ENCODE results near the gene KCNN4. TPM values are rescaled to one million over a fixed set of nuclear protein-coding genes. Genes with fewer than 3 reads are reported as not detected.
A peak's percentile ranks its signal among the peaks of the same experiment; 100 is the strongest.

KCNN4 gene
- total RNA-seq, 2 experiments from 2014 or later, result 31.3 to 40.0 TPM

- H3K9me3 ChIP-seq (ENCODE audit: low read length), result no peaks in the 10 kb centered on the region
- H2AFZ ChIP-seq (ENCODE audit: low read length), result no peak overlapping the region
- ChIA-PET CTCF (ENCODE audit: unreplicated experiment) (interaction anchor here (3.6 kb wide), 1 partner anchor 15 kb away, joined by 18 read pairs; no protein-coding TSS in a partner anchor), POLR2A (interaction anchor here (1.0 to 6.7 kb wide), 2 partner anchors 9 to 15 kb away, joined by 5 to 49 read pairs; partner anchors contain the start of genes KCNN4 and SMG9)
- H3K4me3 ChIP-seq (ENCODE audit: low read depth, low read length, poor library complexity, severe bottlenecking), result no peak overlapping the region
- H3K4me1 ChIP-seq (ENCODE audit: insufficient read depth, low read length, poor library complexity, severe bottlenecking), result peaks cover 91% of the 10 kb centered on the region
- no TSS peak for BruUV-seq (replicated peaks)
- intact Hi-C loops (cut with micrococcal nuclease; ENCODE audit: unreplicated experiment), result no loop called here
- H3K9me2 ChIP-seq (ENCODE audit: insufficient read depth, low read length), result no peaks in the 10 kb centered on the region
- peak overlapping the region; percentile 96 for H3K27ac ChIP-seq (ENCODE audit: low read depth, low read length, poor library complexity, severe bottlenecking)
- TF ChIP-seq EZH2phosphoT487 (IDR thresholded peaks at IDR 0.05; ENCODE audit: borderline replicate concordance, low read depth, low read length), result no peak
- TF ChIP-seq, protein P1, sequence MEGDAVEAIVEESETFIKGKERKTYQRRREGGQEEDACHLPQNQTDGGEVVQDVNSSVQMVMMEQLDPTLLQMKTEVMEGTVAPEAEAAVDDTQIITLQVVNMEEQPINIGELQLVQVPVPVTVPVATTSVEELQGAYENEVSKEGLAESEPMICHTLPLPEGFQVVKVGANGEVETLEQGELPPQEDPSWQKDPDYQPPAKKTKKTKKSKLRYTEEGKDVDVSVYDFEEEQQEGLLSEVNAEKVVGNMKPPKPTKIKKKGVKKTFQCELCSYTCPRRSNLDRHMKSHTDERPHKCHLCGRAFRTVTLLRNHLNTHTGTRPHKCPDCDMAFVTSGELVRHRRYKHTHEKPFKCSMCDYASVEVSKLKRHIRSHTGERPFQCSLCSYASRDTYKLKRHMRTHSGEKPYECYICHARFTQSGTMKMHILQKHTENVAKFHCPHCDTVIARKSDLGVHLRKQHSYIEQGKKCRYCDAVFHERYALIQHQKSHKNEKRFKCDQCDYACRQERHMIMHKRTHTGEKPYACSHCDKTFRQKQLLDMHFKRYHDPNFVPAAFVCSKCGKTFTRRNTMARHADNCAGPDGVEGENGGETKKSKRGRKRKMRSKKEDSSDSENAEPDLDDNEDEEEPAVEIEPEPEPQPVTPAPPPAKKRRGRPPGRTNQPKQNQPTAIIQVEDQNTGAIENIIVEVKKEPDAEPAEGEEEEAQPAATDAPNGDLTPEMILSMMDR (conservative IDR thresholded peaks at IDR 0.05; ENCODE audit: low read length), result no peak
- H3K36me3 ChIP-seq (ENCODE audit: insufficient read depth, low read length), result peaks cover 38% of the 10 kb centered on the region
- no peaks in the 10 kb centered on the region for H3K79me2 ChIP-seq (ENCODE audit: insufficient read depth, low read depth, low read length)
- H4K20me1 ChIP-seq (ENCODE audit: insufficient read depth, low read length), result no peaks in the 10 kb centered on the region
- no peak for DNase-seq (ENCODE audit: low spot score)
- H3K4me2 ChIP-seq (ENCODE audit: low read length), result peak overlapping the region; percentile 19; the same call in 1 of the 2 replicates
These were observed 17.3 kb downstream of the KCNN4 start for GRCh38 chr19:43763473-43763939.

DNA sequence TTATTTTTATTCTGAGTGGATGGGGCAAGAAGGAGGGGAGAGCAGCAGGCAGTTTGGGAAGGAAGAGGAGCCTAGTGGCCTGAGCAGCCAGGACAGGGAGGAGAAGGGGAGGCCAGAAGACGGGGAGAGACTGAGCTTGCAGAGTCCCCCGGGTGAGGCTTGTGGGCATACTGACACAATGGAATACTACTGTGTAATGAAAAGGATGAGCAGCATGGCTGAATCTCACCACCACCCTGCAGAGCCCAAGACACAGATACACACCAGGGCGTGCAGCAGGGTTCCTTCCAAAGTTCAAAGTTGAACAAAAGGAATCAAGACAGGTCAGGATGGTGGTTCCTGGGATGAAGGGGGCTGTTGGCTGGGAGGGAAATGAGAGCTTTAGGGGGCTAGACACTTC lies 18.0 kb downstream of the KCNN4 start:
- ChIA-PET CTCF (ENCODE audit: unreplicated experiment) (no interaction called here), POLR2A (interaction anchor here (1.0 to 6.7 kb wide), 2 partner anchors 8 to 16 kb away, joined by 5 to 49 read pairs; partner anchors contain the start of genes KCNN4 and SMG9)
- no peak for DNase-seq (ENCODE audit: low spot score)
- no peaks in the 10 kb centered on the region for H3K9me2 ChIP-seq (ENCODE audit: insufficient read depth, low read length)
- no peak for TF ChIP-seq EZH2phosphoT487 (IDR thresholded peaks at IDR 0.05; ENCODE audit: borderline replicate concordance, low read depth, low read length)
- TF ChIP-seq, protein P1 (conservative IDR thresholded peaks at IDR 0.05; ENCODE audit: low read length), result no peak
- H3K79me2 ChIP-seq (ENCODE audit: insufficient read depth, low read depth, low read length), result no peaks in the 10 kb centered on the region
- no peak overlapping the region for H3K4me3 ChIP-seq (ENCODE audit: low read depth, low read length, poor library complexity, severe bottlenecking)
- H2AFZ ChIP-seq (ENCODE audit: low read length), result no peak overlapping the region
- intact Hi-C loops (cut with micrococcal nuclease; ENCODE audit: unreplicated experiment), result no loop called here
- peaks cover 31% of the 10 kb centered on the region for H3K36me3 ChIP-seq (ENCODE audit: insufficient read depth, low read length)
- no peaks in the 10 kb centered on the region for H4K20me1 ChIP-seq (ENCODE audit: insufficient read depth, low read length)
- H3K9me3 ChIP-seq (ENCODE audit: low read length), result no peaks in the 10 kb centered on the region
- no peak overlapping the region for H3K4me2 ChIP-seq (ENCODE audit: low read length)
- no peak overlapping the region for H3K27ac ChIP-seq (ENCODE audit: low read depth, low read length, poor library complexity, severe bottlenecking)
- no TSS peak for BruUV-seq (replicated peaks)
- H3K4me1 ChIP-seq (ENCODE audit: insufficient read depth, low read length, poor library complexity, severe bottlenecking), result peaks cover 92% of the 10 kb centered on the region

DNA sequence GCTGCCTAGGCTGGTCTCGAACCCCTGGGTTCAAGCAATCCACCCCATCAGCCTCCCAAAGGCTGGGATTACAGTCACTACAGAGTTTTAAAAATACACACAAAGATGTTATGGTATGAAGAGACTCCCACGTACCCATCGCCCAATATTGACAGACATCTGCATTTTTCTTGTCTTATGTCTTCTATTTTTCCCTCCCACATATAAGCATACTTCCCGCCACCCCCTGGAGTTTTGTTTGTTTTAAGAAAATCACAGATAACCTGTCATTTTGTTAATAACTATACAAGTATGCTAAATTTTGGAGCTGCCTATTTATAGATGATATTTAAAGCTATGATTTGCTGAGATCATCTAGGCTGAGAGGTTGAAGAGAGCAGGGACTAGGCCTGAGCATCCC lies 19.8 kb downstream of the KCNN4 start:
- BruUV-seq (replicated peaks), result no TSS peak
- ChIA-PET CTCF (ENCODE audit: unreplicated experiment) (no interaction called here), POLR2A (interaction anchor here (1.3 to 2.1 kb wide), 2 partner anchors 10 to 18 kb away, joined by 3 to 4 read pairs; no protein-coding TSS in a partner anchor)
- DNase-seq (ENCODE audit: low spot score), result no peak
- peaks cover 8% of the 10 kb centered on the region; the same call in 1 of the 2 replicates for H3K79me2 ChIP-seq (ENCODE audit: insufficient read depth, low read depth, low read length)
- H3K9me3 ChIP-seq (ENCODE audit: low read length), result no peaks in the 10 kb centered on the region
- intact Hi-C loops (cut with micrococcal nuclease; ENCODE audit: unreplicated experiment), result no loop called here
- no peak overlapping the region for H3K4me2 ChIP-seq (ENCODE audit: low read length)
- no peaks in the 10 kb centered on the region for H4K20me1 ChIP-seq (ENCODE audit: insufficient read depth, low read length)
- no peak for TF ChIP-seq EZH2phosphoT487 (IDR thresholded peaks at IDR 0.05; ENCODE audit: borderline replicate concordance, low read depth, low read length)
- TF ChIP-seq, protein P1 (conservative IDR thresholded peaks at IDR 0.05; ENCODE audit: low read length), result no peak
- peaks cover 20% of the 10 kb centered on the region for H3K36me3 ChIP-seq (ENCODE audit: insufficient read depth, low read length)
- peak overlapping the region; percentile 5 for H3K27ac ChIP-seq (ENCODE audit: low read depth, low read length, poor library complexity, severe bottlenecking)
- H3K9me2 ChIP-seq (ENCODE audit: insufficient read depth, low read length), result no peaks in the 10 kb centered on the region
- peaks cover 92% of the 10 kb centered on the region for H3K4me1 ChIP-seq (ENCODE audit: insufficient read depth, low read length, poor library complexity, severe bottlenecking)
- no peak overlapping the region for H3K4me3 ChIP-seq (ENCODE audit: low read depth, low read length, poor library complexity, severe bottlenecking)
- no peak overlapping the region for H2AFZ ChIP-seq (ENCODE audit: low read length)
